GM10847 (cell line): ENCODE data around the gene GNAT1.

Source experiments
- POLR2A ChIP-seq: IDR thresholded peaks from 2 replicates; pipeline ENCODE4 v1.6.1; 2011; ENCODE audit not compliant: insufficient read length; ENCODE audit errors: extremely low read depth

Gene GNAT1

GRCh38 chr3:50215529-50215928, 24.1 kb downstream of the GNAT1 start:
- TF ChIP-seq POLR2A: no peak

DNA sequence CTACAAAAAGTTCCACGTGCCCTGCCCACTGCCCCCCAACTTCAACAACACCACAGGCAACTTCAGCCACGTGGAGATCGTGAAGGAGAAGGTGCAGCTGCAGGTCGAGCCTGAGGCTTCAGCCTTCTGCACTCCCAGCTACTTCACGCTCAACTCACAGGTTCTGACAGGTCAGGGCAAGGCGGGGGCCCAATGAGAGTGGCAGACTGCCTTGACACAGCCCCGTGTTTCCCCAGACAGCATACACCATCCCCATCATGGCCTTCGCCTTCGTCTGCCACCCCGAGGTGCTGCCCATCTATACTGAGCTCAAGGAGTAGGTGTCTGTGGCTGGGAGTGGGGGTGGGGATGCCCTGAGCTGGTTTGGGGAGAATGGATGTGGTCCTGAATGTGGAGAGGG, 26.3 kb downstream of the GNAT1 start:
- no peak for TF ChIP-seq POLR2A

DNA sequence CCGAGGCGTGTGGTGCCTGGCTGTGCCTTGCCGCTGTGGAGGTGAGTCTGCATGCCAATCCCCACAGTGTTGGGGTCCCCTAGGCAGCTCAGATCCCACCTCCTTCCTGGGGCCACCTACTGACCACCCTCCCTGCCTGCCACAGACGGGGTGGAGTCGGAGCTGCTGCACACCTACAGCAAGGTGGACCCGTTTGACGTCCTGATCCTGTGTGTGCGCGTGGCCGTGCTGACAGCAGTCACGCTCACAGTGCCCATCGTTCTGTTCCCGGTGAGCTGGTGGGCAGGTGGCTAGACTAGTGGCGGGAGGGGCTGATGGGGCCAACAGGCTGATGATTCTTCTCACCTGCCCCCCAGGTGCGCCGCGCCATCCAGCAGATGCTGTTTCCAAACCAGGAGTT, 27.0 kb downstream of the GNAT1 start:
- TF ChIP-seq POLR2A: no peak

DNA sequence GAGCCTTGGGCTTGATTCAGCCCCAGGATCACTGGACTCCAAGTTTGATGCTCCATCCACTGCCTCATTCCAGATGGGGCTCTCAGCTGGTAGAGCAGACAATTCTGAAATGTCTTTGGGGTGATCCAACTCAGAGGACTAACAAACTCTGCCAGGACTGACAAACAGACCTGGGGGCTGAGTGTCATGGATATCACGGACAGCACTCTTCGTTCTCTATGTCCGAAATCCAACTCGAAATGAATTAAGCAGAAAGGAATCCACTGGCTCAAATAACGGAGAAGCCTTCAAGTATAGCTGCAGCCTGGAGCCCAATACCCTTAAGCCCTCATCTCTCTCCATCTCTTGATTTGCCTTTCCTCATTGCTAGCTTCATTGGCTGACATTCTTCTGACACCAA, 27.9 kb downstream of the GNAT1 start:
- no peak for TF ChIP-seq POLR2A

GRCh38 chr3:50220109-50220508, 28.7 kb downstream of the GNAT1 start:
- no peak for TF ChIP-seq POLR2A

DNA sequence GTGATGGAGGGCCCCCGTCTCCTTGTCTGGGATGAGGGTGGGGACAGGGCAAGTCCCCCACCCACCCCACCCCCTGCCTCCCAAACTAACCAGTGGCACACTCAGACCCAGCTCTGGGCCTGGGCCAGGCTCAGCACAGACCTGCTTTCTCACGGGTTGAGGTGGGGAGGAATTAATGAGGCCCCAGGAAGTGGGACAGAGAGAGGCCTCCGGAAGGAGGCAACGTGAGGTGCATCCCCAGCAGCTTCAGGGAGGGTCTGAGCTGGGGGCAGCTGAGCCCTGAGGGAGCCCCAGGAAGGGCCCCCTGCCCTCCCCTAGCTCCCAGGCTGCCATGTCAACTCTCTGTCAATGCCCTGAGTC, 29.6 kb downstream of the GNAT1 start:
- TF ChIP-seq POLR2A: no peak

GRCh38 chr3:50221411-50222168, 30.2 kb downstream of the GNAT1 start:
- no peak for TF ChIP-seq POLR2A

DNA sequence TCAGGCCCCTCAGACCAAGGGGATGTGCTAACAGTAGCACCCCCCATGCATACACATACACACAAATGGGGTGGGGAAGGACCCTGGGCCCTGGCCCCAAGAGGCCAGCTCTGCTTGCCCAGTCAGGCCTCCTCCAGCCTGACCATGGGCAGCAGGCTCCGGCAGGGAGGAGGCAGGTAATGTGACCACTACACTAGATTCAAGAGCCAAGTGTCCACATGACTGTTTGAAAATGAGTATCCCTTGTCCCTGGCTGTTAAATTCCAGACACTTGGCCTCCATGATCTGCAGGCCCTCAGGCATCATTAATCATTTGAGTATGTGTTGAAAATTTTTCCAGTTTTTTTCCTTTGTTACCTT, 30.7 kb downstream of the GNAT1 start:
- no peak for TF ChIP-seq POLR2A

- TF ChIP-seq POLR2A: no peak
These were observed 33.2 kb downstream of the GNAT1 start for GRCh38 chr3:50224639-50225038.

GRCh38 chr3:50226888-50227389, 35.5 kb downstream of the GNAT1 start:
- TF ChIP-seq POLR2A: no peak

DNA sequence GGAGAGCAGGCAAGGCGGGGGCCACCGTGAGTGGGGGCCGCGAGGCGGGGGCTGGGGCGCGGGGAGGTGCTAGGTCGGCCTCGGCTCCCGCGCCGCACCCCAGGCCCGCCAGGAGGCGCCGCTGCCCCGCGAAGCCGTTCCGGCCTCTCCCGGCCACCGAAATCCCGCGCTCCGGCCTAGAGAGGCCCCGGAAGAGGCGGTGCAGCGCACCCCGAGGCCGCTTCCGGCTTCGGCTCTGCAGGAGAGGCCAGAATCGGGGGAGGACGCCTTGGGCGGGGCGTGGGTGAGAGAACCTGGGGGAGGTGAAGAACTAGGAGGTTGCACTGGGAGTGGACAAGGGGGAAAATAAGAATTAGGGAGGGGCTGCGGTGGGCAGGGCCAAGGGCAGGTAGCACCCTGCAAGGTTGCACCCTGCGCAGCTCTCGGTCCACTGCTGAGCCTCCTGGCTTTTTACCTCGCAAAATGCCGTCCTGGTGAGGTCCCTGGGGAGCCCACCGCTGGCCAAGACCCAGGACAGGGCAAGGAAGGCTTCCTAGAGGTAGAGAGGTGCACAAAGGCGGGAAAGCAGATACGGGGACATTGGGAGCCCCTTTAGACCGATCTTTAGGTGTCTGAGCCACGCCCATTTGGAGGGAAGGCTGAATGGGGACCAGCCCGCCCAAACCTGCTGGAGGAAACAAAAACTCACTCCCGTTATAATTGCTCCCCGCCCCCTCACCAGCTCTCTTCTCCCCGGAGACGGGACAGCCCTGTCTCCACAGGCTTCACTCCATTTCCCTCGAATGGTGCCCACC, 36.2 kb downstream of the GNAT1 start:
- peak; percentile 55 for TF ChIP-seq POLR2A

- no peak for TF ChIP-seq POLR2A
These were observed 38.1 kb downstream of the GNAT1 start for GRCh38 chr3:50229490-50229889.

- no peak for TF ChIP-seq POLR2A
These were observed 38.8 kb downstream of the GNAT1 start for GRCh38 chr3:50230104-50230793.

DNA sequence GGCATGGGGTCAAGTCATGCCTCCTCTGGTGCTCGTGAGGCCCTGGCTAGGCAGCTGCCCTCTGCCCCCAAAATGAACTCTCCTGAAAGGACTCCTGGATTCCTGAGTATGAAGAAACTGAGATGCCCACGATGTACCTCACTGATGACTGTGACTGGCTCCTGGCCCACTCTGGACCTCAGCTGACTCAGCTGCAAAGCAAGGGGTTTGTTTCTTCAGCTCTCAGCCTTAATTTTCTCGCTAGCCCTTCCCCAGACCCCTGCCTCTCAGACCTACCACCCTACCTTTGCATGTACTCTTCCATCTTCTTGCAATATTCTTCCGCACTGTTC, 39.4 kb downstream of the GNAT1 start:
- TF ChIP-seq POLR2A: no peak

DNA sequence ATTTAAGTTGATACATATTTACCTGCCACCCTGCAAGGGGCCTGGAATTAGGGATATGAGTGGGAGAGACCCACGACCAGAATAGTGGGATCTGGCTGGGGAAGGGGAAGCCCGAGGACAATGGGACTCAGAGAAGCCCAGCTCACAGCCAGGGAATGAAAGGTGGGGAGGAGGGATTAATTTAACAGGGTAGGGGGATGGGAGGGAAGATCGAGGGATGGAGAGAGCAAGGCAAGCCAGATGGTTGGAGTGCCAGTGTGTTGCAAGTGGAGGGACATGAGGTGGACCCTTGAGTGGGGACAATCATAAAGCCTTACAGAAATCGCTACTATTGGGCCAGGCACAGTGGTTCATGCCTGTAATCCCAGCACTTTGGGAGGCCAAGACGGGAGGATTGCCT, 40.2 kb downstream of the GNAT1 start:
- TF ChIP-seq POLR2A: no peak

DNA sequence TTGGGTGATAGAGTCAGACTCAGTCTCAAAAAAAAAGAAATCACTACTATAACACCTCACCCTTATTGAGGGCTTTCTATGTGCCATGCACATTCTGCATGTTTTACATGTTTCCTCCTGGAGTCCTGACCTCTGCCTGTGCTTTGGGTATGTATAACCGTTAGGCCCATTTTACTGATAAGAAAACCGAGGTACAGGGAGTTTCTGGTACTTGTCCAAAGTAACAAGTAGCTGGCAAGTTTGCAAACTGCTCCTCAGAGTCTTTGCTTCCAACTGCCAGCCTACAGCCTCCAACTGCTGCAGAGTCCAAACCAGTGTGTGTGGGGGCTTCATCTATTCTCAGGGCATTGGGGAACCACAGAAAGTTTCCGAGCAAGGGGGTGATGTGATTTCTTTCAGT, 40.9 kb downstream of the GNAT1 start:
- no peak for TF ChIP-seq POLR2A
